22Rv1 (cell line): ENCODE measurements around the gene TBCK.

Experiments used
- H3K27ac ChIP-seq: fragments of 450-650 bp; 2 replicates; pipeline ENCODE4 v1.5.1; 2017
- ZFX ChIP-seq: fragments of 450-650 bp; IDR thresholded peaks from 2 replicates; pipeline ENCODE4 v1.6.1; 2017; ENCODE audit warnings: antibody characterized with exemption, borderline replicate concordance
- TF ChIP-seq, protein P1 (sequence below): fragments of 450-650 bp; IDR thresholded peaks from 2 replicates; pipeline ENCODE4 v1.5.1; 2017; ENCODE audit warnings: mild to moderate bottlenecking

Gene TBCK

DNA sequence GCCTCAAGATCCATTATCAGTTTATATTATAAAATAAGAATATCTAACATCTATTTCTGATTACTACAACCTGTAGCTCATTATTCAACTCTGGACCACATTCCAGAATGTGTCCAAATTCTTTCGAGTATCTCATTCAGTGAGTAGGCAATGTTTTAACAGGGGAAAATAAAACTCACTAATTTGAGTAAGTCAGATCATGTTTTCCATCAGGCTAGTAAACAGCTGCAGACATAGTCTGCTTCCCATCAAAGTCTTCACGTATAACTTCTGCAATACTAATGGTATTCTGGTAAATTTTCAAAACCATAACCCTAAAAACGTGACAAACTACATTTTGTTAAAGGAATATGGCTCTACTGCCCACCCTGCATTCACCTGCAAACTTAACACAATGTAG lies 31.8 kb downstream of the TBCK start:
- H3K27ac ChIP-seq: no peak overlapping the region
- TF ChIP-seq ZFX: no peak
- TF ChIP-seq, protein P1, sequence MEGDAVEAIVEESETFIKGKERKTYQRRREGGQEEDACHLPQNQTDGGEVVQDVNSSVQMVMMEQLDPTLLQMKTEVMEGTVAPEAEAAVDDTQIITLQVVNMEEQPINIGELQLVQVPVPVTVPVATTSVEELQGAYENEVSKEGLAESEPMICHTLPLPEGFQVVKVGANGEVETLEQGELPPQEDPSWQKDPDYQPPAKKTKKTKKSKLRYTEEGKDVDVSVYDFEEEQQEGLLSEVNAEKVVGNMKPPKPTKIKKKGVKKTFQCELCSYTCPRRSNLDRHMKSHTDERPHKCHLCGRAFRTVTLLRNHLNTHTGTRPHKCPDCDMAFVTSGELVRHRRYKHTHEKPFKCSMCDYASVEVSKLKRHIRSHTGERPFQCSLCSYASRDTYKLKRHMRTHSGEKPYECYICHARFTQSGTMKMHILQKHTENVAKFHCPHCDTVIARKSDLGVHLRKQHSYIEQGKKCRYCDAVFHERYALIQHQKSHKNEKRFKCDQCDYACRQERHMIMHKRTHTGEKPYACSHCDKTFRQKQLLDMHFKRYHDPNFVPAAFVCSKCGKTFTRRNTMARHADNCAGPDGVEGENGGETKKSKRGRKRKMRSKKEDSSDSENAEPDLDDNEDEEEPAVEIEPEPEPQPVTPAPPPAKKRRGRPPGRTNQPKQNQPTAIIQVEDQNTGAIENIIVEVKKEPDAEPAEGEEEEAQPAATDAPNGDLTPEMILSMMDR: no peak

DNA sequence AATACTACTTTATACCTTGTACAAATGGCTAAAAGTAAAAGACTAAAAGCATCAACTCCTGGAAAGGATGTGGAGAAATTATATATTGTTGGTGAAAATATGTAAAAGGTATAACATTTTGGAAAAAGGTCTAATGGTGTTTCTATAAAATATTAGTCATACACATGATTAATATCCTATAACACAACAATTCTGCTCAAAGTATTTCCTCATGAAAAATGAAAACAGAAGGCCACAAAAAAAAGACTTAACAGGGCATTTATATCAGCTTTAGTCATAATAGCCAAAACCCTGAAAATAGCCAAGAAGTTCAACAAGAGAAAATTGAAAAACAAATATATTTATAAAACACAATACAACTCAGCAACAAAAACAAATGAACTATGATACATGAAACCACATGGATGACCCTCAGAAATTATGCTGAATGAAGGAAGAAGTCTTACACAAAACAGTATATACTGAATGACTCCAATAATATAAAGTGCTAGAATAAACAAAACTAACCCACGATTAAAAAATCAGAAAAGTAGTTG lies 38.8 kb downstream of the TBCK start:
- TF ChIP-seq, protein P1: no peak
- TF ChIP-seq ZFX: no peak
- H3K27ac ChIP-seq: no peak overlapping the region

DNA sequence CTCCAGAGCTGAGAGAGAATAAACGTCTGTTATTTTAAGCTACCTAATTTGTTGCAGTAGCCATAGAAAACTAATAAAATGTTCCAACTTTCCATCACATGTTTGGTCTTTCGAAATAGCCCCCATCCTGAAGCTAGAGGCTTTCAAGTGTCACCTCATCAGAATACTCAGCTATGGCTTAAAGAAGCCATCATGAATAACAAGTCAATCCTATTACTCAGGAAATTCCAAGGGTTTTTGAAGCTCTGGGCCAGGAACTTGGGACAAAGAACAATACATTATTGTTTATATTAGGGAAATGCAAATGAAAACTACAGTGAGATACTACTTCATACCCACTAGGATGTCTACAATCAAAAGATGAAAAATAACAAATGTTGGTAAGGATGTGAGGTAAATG lies 42.2 kb downstream of the TBCK start:
- H3K27ac ChIP-seq: no peak overlapping the region
- no peak for TF ChIP-seq ZFX
- TF ChIP-seq, protein P1: no peak

DNA sequence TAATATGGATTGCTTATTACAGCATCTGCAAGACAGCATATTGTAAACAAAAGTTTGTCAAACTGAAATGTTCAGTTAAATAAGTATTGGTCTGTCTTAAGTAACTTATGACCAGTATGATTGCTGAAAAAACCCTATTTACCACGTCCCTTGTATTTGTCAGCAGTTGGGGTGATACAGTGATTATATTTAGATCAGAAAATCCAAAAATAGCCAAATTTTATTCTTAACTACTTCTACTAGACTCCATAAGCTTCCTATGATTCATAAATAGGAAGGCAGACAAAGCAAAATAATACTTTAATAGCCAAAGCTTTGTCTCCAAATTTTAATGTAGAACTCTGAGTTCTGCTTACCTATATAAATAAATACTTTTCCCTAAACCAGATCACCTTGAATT lies 45.3 kb downstream of the TBCK start:
- TF ChIP-seq, protein P1: no peak
- TF ChIP-seq ZFX: no peak
- no peak overlapping the region for H3K27ac ChIP-seq

DNA sequence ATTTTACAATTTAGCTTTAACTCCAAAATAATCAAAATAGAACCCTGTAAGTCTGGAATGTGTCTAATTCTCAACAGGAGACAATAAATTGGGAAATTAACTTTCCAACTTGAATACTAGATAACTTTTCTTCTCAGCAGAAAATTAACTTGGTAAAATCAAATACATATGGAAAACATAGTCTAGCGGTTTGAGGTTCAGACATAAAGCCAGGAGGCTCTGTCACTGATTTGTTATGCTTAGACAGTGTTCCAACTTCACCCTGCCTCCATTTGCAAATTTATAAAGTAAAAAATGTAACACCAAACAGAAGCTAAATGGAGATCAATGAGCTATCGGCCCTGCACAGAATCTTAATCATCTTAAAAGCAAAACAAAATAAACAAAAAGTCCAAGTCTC lies 46.3 kb downstream of the TBCK start:
- TF ChIP-seq, protein P1: no peak
- no peak for TF ChIP-seq ZFX
- H3K27ac ChIP-seq: no peak overlapping the region

DNA sequence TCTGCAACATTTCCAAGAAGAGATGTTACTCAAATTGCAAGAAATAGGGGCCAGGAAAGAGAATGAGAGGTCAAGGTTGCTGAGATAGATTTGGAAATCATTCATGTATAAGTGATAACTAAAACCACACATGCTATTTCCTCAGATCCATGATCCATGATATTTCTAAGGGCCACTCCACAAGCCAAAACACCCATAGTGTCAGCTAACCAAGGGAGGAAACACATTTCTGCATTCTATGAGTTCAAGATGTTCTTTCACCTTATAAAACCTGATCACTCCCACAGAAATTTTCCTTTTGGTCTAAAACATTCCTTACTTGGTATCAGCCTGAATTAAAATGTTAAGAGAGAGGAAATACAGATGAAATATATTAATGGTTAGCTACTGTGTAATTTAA lies 47.2 kb downstream of the TBCK start:
- no peak overlapping the region for H3K27ac ChIP-seq
- TF ChIP-seq, protein P1: no peak
- no peak for TF ChIP-seq ZFX

DNA sequence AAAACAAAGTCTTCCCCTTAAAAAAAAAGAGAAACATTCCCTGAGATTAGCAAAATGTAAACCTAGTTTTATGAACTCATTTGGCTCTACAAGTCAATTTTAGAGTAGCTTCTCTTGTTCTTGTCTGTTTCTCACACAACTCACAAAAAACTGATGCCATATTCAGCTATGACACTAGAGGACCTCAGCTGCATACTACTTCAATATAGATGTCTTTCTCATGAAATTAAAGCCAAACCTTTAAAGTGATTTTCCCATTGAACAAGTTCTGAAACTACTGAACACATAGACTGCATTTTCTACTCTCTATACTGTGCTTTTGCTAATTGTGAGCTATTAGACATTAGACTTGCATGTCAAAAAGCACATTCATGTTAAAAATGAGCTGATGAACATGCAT lies 49.8 kb downstream of the TBCK start:
- no peak overlapping the region for H3K27ac ChIP-seq
- TF ChIP-seq, protein P1: peak; percentile 69
- no peak for TF ChIP-seq ZFX
